Ishikawa (cell line): ENCODE data around the gene ECEL1.
A peak's percentile ranks its signal among the peaks of the same experiment; 100 is the strongest.

Source experiments
- CEBPB ChIP-seq: IDR thresholded peaks from 2 replicates; pipeline ENCODE4 v1.6.1; 2012
- CREB1 ChIP-seq: IDR thresholded peaks from 2 replicates; pipeline ENCODE4 v1.6.1; 2012; ENCODE audit warnings: low read depth
- EGR1 ChIP-seq: IDR thresholded peaks from 2 replicates; pipeline ENCODE4 v1.6.1; 2012
- EP300 ChIP-seq: IDR thresholded peaks from 2 replicates; pipeline ENCODE4 v1.6.1; 2012; ENCODE audit warnings: borderline replicate concordance
- FOXM1 ChIP-seq: IDR thresholded peaks from 2 replicates; pipeline ENCODE4 v1.6.1; 2012; ENCODE audit warnings: low read depth, borderline replicate concordance
- MAX ChIP-seq: IDR thresholded peaks from 2 replicates; pipeline ENCODE4 v1.6.1; 2012
- NFIC ChIP-seq: IDR thresholded peaks from 2 replicates; pipeline ENCODE4 v1.6.1; 2012
- RAD21 ChIP-seq: IDR thresholded peaks from 2 replicates; pipeline ENCODE4 v1.6.1; 2012; ENCODE audit warnings: low read depth
- REST ChIP-seq: IDR thresholded peaks from 2 replicates; pipeline ENCODE4 v1.6.1; 2012; ENCODE audit warnings: low read depth, mild to moderate bottlenecking
- TAF1 ChIP-seq: IDR thresholded peaks from 2 replicates; pipeline ENCODE4 v1.6.1; 2012; ENCODE audit warnings: low read depth, mild to moderate bottlenecking
- TCF12 ChIP-seq: IDR thresholded peaks from 2 replicates; pipeline ENCODE4 v1.6.1; 2012; ENCODE audit warnings: low read depth
- TEAD4 ChIP-seq: IDR thresholded peaks from 2 replicates; pipeline ENCODE4 v1.6.1; 2012
- USF1 ChIP-seq: IDR thresholded peaks from 2 replicates; pipeline ENCODE4 v1.6.1; 2012
- YY1 ChIP-seq: IDR thresholded peaks from 2 replicates; pipeline ENCODE4 v1.6.1; 2012; ENCODE audit warnings: low read depth
- ZBTB7A ChIP-seq: IDR thresholded peaks from 2 replicates; pipeline ENCODE4 v1.6.1; 2012; ENCODE audit warnings: low read depth

ECEL1 gene

GRCh38 chr2:232446266-232446777 is 41.3 kb downstream of the ECEL1 start:
- TF ChIP-seq RAD21, result peak; percentile 12; the same call in 1 of the 2 replicates

GRCh38 chr2:232444409-232445148 is 43.1 kb downstream of the ECEL1 start:
- TF ChIP-seq EGR1, result no peak
- no peak for TF ChIP-seq REST
- no peak for TF ChIP-seq TAF1
- TF ChIP-seq TCF12, result no peak
- 0 out of 2 replicates have a peak, but pooled peaks have one; percentile 21 for TF ChIP-seq RAD21
- no peak for TF ChIP-seq CEBPB
- TF ChIP-seq EP300, result no peak
- TF ChIP-seq ZBTB7A, result no peak
- TF ChIP-seq CREB1, result no peak
- TF ChIP-seq USF1, result no peak
- peak; percentile 85 for TF ChIP-seq MAX
- no peak for TF ChIP-seq TEAD4
- 0 out of 2 replicates have a peak, but pooled peaks have one; percentile 12 for TF ChIP-seq NFIC
- TF ChIP-seq FOXM1, result no peak
- TF ChIP-seq YY1, result no peak

- no peak for TF ChIP-seq USF1
- no peak for TF ChIP-seq EP300
- TF ChIP-seq NFIC, result no peak
- no peak for TF ChIP-seq YY1
- no peak for TF ChIP-seq TAF1
- TF ChIP-seq CEBPB, result no peak
- no peak for TF ChIP-seq REST
- no peak for TF ChIP-seq EGR1
- TF ChIP-seq RAD21, result no peak
- TF ChIP-seq ZBTB7A, result no peak
- no peak for TF ChIP-seq TCF12
- no peak for TF ChIP-seq CREB1
- no peak for TF ChIP-seq FOXM1
- TF ChIP-seq TEAD4, result no peak
- TF ChIP-seq MAX, result no peak
These were observed 46.4 kb downstream of the ECEL1 start for GRCh38 chr2:232441147-232441651.

- peak; percentile 91 for TF ChIP-seq RAD21
These were observed 47.2 kb downstream of the ECEL1 start for GRCh38 chr2:232440220-232441018.

- no peak for TF ChIP-seq EGR1
- no peak for TF ChIP-seq EP300
- no peak for TF ChIP-seq REST
- no peak for TF ChIP-seq RAD21
- no peak for TF ChIP-seq CREB1
- TF ChIP-seq CEBPB, result no peak
- TF ChIP-seq FOXM1, result no peak
- TF ChIP-seq ZBTB7A, result no peak
- TF ChIP-seq TEAD4, result no peak
- TF ChIP-seq USF1, result no peak
- no peak for TF ChIP-seq YY1
- no peak for TF ChIP-seq TAF1
- no peak for TF ChIP-seq MAX
- TF ChIP-seq TCF12, result no peak
- no peak for TF ChIP-seq NFIC
These were observed 47.9 kb downstream of the ECEL1 start for GRCh38 chr2:232439758-232440135.
